Transverse colon (tissue), 4 donors: ENCODE measurements around the gene S100A2. TPM values are rescaled to one million over a fixed set of nuclear protein-coding genes. Genes with fewer than 3 reads are reported as not detected.

Experiments
- DNase-seq: peaks from one replicate; pipeline ENCODE4 v3.0.0-alpha.2; 2019
- H3K27ac ChIP-seq, 4 donors: fragments of 200-600 bp; sonication (generic); 2 replicates each; pipeline ENCODE4 v1.5.1; 2016 to 2018; ENCODE audit warnings: inconsistent platforms in 4 of 4
- H3K27me3 ChIP-seq: fragments of 200-600 bp; sonication (generic); 2 replicates; pipeline ENCODE4 v1.5.1; 2017; ENCODE audit warnings: inconsistent platforms
- H3K36me3 ChIP-seq, 4 donors: fragments of 200-600 bp; sonication (generic); 2 replicates each; pipeline ENCODE4 v1.5.1; 2017 to 2019; ENCODE audit warnings: inconsistent platforms in 4 of 4
- H3K4me1 ChIP-seq, 4 donors: fragments of 200-600 bp; sonication (generic); 2 replicates each; pipeline ENCODE4 v1.5.1; 2017 to 2020; ENCODE audit warnings: inconsistent platforms in 4 of 4
- H3K4me3 ChIP-seq, 4 donors: fragments of 200-600 bp; sonication (generic); 1 replicate in 1 of 4; 2 replicates in 3 of 4; pipeline versions ENCODE4 v1.5.1 to v1.6.1; 2017 to 2019; ENCODE audit warnings: inconsistent platforms in 4 of 4
- H3K9me3 ChIP-seq, 2 donors: fragments of 200-600 bp; sonication (generic); 2 replicates each; pipeline ENCODE4 v1.5.1; 2017 to 2019; ENCODE audit warnings: inconsistent platforms in 2 of 2
- EP300 ChIP-seq: sonication (generic); formaldehyde crosslinking; IDR thresholded peaks from one replicate; pipeline ENCODE4 v1.6.1; 2017; ENCODE audit warnings: antibody characterized with exemption, low read depth
- POLR2A ChIP-seq: fragments of 450-650 bp; IDR thresholded peaks from one replicate; pipeline ENCODE4 v1.6.1; 2016; ENCODE audit warnings: antibody characterized with exemption, mild to moderate bottlenecking, moderate library complexity
- POLR2AphosphoS5 ChIP-seq, 3 donors: sonication (generic); formaldehyde crosslinking; IDR thresholded peaks; one replicate each; pipeline ENCODE4 v1.6.1; 2016; ENCODE audit warnings: antibody characterized with exemption in 3 of 3
- WGBS, 2 donors: methylation state at CpG; one replicate each; pipeline ENCODE4 v1.1.5; 2018; ENCODE audit warnings: low coverage in 1 of 2; 5-methylcytosine and 5-hydroxymethylcytosine counted together
- in situ Hi-C, 4 donors: fragments of 200-750 bp; cut with MboI; loops; one replicate each; pipeline versions ENCODE4 v1.15.0 to v1.15.1; 2017; ENCODE audit warnings: low sequenced_read_pairs in 3 of 4, low pct_ligation_motif_present in 1 of 4, low pct_unique_long_range_greater_than_20kb in 1 of 4
- intact Hi-C: fragments of 100-400 bp; cut with DNase I; formaldehyde crosslinking; loops from one replicate; pipeline ENCODE4 v1.15.1; 2023; ENCODE audit warnings: low total_unique reads
- total RNA-seq, 4 donors: library from RNA; depleted of rRNA; stranded (reverse); fragments of >200 nt; gene quantifications; one replicate each; pipeline ENCODE4 v1.1.0, GENCODE V29; 2016
- TF ChIP-seq, protein P1 (sequence below), 5 experiments: fragments of 200-600 bp in 3 of 5; fragments of 450-650 bp in 2 of 5; sonication (generic) in 3 of 5; IDR thresholded peaks; 1 replicate in 2 of 5; 2 replicates in 3 of 5; pipeline ENCODE4 v1.5.1; 2016 to 2017; ENCODE audit warnings: antibody characterized with exemption in 5 of 5, inconsistent platforms in 3 of 5, mild to moderate bottlenecking in 2 of 5, moderate library complexity in 1 of 5

The S100A2 gene
- total RNA-seq, 4 donors from 2014 or later = 2.2 TPM; not detected in 3

- TF ChIP-seq, protein P1, sequence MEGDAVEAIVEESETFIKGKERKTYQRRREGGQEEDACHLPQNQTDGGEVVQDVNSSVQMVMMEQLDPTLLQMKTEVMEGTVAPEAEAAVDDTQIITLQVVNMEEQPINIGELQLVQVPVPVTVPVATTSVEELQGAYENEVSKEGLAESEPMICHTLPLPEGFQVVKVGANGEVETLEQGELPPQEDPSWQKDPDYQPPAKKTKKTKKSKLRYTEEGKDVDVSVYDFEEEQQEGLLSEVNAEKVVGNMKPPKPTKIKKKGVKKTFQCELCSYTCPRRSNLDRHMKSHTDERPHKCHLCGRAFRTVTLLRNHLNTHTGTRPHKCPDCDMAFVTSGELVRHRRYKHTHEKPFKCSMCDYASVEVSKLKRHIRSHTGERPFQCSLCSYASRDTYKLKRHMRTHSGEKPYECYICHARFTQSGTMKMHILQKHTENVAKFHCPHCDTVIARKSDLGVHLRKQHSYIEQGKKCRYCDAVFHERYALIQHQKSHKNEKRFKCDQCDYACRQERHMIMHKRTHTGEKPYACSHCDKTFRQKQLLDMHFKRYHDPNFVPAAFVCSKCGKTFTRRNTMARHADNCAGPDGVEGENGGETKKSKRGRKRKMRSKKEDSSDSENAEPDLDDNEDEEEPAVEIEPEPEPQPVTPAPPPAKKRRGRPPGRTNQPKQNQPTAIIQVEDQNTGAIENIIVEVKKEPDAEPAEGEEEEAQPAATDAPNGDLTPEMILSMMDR (IDR thresholded peaks at IDR 0.05) = no peak
- TF ChIP-seq POLR2AphosphoS5 (IDR thresholded peaks at IDR 0.05) (no peak), EP300 (no peak), POLR2A (no peak)
- intact Hi-C loops (no loop called here), in situ Hi-C loops (no loop called here)
- WGBS, 2 donors = 94% methylated on average over 3 of the region's 3 CpGs; no CpG with 5 or more reads in 1 of the 2 donors
- Histone ChIP-seq H3K9me3 (no peaks in the 10 kb centered on the region), H3K27ac (no peak overlapping the region), H3K27me3 (no peaks in the 10 kb centered on the region), H3K4me3 (no peak overlapping the region), H3K4me1 (peaks cover 11 to 17% (median 14%) of the 10 kb centered on the region in 4 donors), H3K36me3 (no peaks in the 10 kb centered on the region)
- no peak for DNase-seq
Observed at GRCh38 chr1:153561466-153561985, 4.1 kb downstream of the S100A2 start.

GRCh38 chr1:153560771-153561465 is 4.7 kb downstream of the S100A2 start:
- in situ Hi-C loops = no loop called here
- peaks cover 6 to 11% (median 8%) of the 10 kb centered on the region in 4 donors for H3K4me1 ChIP-seq
- H3K9me3 ChIP-seq = no peaks in the 10 kb centered on the region
- intact Hi-C loops = no loop called here
- TF ChIP-seq, protein P1 (IDR thresholded peaks at IDR 0.05) = no peak
- TF ChIP-seq POLR2AphosphoS5 (IDR thresholded peaks at IDR 0.05) = no peak
- TF ChIP-seq EP300 = no peak
- TF ChIP-seq POLR2A = no peak
- no peaks in the 10 kb centered on the region for H3K27me3 ChIP-seq
- no peak overlapping the region for H3K4me3 ChIP-seq
- WGBS, 2 donors = 82 to 86% methylated on average over 1 to 10 of the region's 10 CpGs
- no peak for DNase-seq
- no peak overlapping the region for H3K27ac ChIP-seq
- H3K36me3 ChIP-seq = no peaks in the 10 kb centered on the region

- in situ Hi-C loops = no loop called here
- intact Hi-C loops = no loop called here
Observed at GRCh38 chr1:153560241-153560640, 5.4 kb downstream of the S100A2 start.

DNA sequence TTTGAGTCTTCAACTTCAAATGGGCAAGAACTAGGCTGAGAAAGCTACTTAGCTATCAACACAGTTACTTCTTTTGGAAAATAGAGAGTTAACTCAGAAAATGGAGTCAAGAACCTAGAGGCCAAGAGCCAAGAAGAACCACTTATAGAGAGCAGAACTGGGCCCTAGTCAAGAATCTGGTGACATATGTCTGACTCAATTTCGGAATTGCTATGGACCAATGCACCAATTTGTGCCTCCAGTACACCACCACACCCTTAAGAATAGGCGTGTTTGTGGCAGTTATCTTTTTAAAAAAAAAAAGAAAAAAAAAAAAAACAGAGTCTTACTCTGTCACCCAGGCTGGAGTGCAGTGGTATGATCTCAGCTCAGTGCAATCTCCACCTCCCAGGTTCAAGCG is 7.8 kb downstream of the S100A2 start:
- H3K4me3 ChIP-seq = no peak overlapping the region
- in situ Hi-C loops = no loop called here
- DNase-seq = no peak
- TF ChIP-seq, protein P1 (IDR thresholded peaks at IDR 0.05) = no peak
- no peak for TF ChIP-seq EP300
- no peak for TF ChIP-seq POLR2AphosphoS5 (IDR thresholded peaks at IDR 0.05)
- TF ChIP-seq POLR2A = no peak
- no peaks in the 10 kb centered on the region for H3K9me3 ChIP-seq
- H3K36me3 ChIP-seq = no peaks in the 10 kb centered on the region
- WGBS, 2 donors = 93 to 100% methylated on average over 2 to 3 of the region's 3 CpGs
- peaks cover 0 to 6% (median 0%) of the 10 kb centered on the region in 4 donors for H3K4me1 ChIP-seq
- H3K27ac ChIP-seq = no peak overlapping the region
- intact Hi-C loops = no loop called here
- H3K27me3 ChIP-seq = no peaks in the 10 kb centered on the region

More at GRCh38 chr1:153560241-153560640, 5.4 kb downstream of the S100A2 start:
- no peaks in the 10 kb centered on the region for H3K9me3 ChIP-seq
- H3K27ac ChIP-seq = no peak overlapping the region
- DNase-seq = no peak
- 86 to 96% methylated on average over 2 of the region's 2 CpGs for WGBS, 2 donors
- no peak for TF ChIP-seq EP300
- TF ChIP-seq, protein P1 (IDR thresholded peaks at IDR 0.05) = no peak
- no peak for TF ChIP-seq POLR2A
- no peak for TF ChIP-seq POLR2AphosphoS5 (IDR thresholded peaks at IDR 0.05)
- H3K4me3 ChIP-seq = no peak overlapping the region
- H3K27me3 ChIP-seq = no peaks in the 10 kb centered on the region
- H3K36me3 ChIP-seq = no peaks in the 10 kb centered on the region
- H3K4me1 ChIP-seq = peaks cover 0 to 4% (median under 1%) of the 10 kb centered on the region in 4 donors
